SIG-M5 treated with dmso at 0.1 percent for 504 hours (cell line): ENCODE measurements around the gene TRPM8.
A peak's percentile ranks its signal among the peaks of the same experiment; 100 is the strongest.
"Not testable (repeated sequence)": the region's sequence is repeated elsewhere in the genome, so short reads cannot be mapped to it uniquely, and the experiment has no call there.

ENCODE experiments used
- DNase-seq: peaks from one replicate; lab custom pipeline; 2025; ENCODE audit not compliant: unreplicated experiment; lab: John Stamatoyannopoulos, UW

The TRPM8 gene

DNA sequence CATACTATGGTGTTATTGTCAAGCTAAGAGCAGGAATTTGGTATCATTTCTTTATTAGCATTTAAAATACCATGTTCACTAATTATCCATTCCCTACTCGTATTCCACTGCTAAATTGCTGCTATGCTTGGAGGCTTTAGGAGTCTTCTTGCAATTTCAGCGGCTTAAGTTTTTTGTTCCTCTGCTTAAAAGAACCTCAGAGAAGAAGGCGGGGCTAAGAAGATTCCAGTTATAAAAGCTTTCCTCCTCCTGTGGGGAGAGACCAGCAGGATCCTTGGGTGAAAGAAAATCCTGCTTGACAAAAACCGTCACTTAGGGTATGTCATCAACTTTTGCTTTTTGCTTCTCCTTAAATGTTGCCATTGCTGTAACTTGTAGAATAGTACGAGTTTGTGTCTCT lies at the start of gene TRPM8:
Gene TRPM8, plus strand, starts transcription at position 258 of the 400 bp plus-strand sequence. CDS start 9,165 bp downstream, outside the sequence.
- DNase-seq, result no peak

DNA sequence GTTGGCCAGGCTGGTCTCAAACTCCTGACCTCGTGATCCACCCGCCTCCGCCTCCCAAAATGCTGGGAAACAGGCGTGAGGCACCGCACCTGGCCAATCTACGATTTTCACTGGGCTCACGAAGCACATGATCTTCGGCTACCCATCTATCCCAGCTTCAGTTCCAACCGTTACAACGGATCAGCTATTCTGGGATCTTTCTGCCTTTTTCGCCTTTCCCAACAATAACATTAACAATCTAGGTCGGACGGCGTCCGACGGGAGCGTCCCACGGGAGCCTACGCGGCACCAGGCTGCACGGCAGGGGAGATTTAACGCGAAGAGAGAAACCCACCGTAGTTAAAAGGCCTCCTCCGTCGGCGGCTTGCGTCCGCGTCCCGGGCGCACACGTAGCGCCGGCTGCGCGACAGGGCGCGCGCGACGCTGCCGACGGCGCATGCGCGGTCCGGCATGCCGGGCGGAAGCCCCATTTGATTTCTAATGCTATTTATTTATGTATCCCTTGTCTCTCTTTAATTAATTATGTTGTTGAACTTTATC lies 49.1 kb upstream of the TRPM8 start, which contains the start of gene MSL3B:
Gene MSL3B, minus strand, starts transcription at position 394 of the 540 bp plus-strand sequence.
- no peak for DNase-seq

DNA sequence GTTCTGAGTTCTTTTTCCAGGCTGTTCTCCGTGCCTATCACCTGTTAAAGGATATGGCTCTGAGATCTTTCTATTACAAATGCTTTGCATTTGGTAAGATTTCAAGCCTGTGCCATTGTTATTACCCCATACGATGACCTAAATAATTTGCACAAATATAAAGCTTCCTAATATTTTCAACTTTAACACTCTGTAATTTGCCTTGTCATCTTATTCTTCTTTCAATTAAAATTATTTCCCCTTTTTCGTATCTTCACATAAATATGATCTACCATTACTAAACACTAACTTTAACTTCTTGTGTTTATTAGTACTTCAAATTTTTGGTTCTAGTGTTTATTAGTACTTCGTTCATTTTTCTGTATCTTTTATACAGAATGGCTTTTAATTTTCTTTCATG lies 45.7 kb upstream of the TRPM8 start:
- no peak for DNase-seq

DNA sequence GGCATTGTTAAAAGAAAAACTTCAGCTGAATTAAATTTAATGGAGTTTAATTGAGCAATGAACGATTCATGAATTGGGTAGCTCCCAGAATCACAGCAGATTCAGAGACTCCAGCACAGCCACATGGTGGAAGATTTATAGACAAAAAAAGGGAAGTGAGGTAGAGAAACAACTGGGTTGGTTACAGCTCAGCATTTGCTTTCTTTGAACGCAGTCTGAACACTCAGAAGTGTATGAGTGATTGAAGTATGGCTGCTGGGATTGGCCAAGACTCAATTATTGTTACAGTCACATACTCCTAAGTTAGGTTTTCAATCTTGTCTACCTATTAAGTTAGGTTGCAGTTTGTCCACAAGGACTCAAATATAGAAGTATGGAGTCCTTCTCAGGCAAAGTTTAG lies 45.0 kb upstream of the TRPM8 start:
- DNase-seq, result peak; percentile 66

DNA sequence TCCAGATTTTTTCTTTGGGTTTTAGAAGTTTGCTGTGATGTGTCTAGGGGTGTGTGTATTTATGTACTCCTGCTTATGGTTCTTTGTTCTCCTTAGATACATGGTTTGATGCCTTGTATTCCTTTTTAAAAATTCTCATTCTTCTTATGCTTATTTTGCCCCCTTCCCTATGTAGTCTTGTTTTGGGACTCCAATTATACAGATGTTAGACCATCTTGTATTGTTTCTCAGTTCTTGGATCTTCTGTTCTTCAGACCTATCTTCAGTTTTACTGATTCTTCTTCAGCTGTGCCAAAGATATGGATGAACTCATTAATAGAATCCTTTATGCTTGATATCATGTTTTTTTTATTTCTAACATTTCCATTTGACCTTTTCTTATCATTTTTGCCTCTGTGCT lies 34.8 kb upstream of the TRPM8 start:
- no peak for DNase-seq

DNA sequence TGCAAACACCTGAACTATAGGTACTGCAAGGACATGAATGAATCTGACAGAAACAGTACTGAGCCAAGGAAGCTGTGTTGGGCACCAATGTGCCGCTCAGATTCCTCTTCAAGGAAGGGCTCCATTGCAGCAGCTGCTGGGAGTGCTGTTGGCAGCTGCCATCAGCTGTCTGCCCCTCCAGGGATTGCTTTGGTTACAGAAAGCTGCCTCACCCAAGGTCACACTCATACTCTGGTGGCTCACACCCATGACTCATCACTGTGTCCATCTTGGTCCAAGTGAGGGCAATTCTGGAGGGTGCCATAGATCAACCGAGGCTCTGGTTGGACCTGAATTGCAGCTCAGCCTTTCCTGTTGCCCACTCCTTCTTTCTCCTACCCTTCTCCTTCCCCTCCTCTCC lies 24.4 kb upstream of the TRPM8 start:
- no peak for DNase-seq

DNA sequence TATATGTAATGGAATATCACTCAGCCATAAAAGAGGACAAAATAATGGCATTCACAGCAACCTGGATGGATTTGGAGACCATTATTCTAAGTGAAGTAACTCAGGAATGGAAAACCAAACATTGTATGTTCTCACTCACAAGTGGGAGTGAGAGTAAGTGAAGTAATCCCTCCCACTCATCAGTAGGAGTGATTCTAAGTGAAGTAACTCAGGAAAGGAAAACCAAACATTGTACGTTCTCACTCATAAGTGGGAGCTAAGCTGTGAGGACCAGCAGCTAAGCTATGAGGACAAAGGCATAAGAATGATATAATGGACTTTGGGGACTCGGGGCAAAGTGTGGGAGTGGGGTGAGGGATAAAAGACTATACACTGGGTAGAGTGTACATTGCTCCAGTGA lies 20.9 kb upstream of the TRPM8 start:
- DNase-seq, result not testable (repeated sequence)

DNA sequence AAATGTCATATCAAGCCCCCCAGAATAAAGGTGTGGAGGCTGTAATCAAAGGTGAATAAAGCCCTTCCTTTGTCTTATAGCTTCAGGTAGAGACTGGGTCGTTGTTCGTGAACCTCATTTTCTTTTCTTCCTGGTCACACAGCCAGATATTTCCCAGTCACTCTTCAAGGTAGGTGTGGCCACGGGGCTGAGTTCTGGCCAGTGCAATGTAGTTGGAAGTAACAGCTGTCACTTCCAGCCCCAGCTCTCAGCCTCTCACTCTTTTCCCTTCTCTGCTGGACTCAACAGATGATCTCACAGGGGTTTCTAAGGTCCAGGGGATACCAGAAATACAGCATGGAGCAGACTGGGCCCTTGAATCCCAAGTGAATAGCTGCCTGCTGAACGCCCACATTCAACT lies 15.8 kb upstream of the TRPM8 start:
- no peak for DNase-seq

DNA sequence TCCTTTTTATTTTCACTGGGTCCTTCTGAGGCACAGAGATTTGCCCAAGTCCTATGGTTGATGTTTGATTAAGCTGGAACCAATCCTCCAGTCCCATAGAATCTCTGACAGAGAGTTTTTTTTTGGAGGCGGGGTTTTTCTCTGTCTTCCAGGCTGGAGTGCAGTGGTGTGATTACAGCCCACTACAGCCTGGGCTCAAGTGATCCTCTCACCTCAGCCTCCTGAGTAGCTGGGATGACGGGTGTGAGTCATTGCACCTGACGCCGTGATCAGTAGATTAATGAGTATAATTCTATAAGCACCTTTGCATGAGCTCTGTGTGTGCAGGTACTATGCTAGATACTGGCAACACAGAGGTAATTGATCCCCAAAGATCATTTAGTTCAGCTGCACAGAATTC lies 15.3 kb upstream of the TRPM8 start:
- no peak for DNase-seq

DNA sequence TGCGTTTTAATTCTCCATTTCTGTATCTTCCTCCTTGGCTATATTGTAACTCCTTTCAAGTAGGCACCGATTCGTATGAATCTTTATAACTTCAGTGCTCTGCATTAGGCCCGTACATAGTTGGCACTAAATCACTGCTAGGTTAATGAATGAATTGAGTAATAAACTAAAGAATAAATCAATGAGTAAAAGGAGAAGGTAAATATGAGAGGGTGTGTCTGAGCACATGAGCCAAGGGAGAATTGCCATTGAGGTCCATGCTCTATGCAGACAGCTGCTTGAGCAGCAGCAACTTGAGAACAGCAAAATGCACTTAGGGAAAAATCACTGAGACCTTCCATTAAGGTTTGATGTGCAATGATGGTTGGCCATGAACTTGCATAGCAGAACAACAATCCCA lies 11.2 kb upstream of the TRPM8 start:
- no peak for DNase-seq

DNA sequence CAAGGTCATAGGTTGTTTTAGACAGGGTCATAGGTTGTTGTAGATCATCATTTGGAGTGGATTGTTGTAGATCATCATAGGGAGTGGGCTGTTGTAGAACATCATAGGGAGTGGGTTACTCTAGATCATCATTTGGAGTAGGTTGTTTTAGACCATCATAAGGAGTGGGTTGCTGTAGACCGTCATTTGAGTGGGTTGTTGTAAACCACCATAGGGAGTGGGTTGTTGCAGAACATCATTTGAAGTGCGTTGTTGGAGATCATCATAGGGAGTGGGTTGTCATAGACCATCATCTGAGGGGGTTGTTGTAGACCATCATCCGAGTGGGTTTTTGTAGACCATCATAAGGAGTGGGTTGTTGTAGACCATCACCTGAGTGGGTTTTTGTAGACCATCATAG lies 9.5 kb upstream of the TRPM8 start:
- no peak for DNase-seq

DNA sequence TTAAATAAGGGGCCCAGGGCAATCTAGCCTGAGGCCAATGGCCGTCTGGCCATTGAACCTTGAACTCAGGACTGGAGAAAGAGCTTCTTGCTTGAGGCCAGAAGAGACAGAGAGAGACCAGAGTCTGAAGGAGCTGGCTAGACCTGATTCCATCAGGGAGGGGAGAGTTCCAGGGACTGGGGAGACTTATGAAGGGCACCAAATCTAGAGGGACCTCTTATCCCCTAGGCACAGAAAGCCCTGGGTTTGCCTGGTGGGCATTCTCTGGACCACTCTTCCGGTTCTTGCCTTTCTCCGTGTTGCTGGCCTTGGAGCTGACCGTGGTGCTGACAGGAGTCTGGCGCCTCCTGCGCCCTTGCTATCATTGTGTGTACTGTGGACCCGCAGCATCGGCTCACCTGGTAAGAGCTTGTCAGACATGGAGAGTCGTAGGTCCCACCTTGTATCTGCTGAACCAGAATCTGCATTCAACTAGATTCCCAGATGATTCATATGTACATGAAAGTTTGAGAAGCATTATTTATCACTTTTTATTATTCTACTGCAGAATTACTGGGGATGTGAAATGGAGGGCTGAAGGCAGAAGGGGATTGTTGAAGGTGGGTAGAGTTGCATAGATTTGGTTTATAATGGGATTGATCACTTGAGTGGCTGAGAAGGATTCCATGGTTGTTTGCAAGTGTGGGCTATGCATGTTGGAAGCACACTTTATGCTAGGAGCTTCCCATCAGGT lies 4.3 kb upstream of the TRPM8 start:
- no peak for DNase-seq

DNA sequence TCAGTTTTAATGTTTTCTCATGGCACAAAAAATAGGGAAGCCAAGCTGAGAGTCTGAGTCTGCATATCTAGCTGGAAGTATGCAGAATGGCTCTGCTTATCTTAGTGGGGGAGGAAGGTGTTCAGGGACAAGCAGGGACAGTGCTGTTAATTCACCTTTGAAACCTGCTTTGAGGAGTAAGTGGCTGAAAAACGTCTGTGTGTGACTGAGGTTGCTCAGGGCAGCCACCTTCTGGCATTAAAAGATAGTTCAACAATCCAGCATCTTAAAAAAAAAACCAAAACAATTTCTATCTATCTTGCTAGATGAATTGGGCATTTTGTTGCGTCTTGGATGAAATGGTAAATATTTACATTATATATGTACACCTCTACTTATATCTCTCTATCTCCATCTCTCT lies 2.0 kb upstream of the TRPM8 start:
- no peak for DNase-seq

DNA sequence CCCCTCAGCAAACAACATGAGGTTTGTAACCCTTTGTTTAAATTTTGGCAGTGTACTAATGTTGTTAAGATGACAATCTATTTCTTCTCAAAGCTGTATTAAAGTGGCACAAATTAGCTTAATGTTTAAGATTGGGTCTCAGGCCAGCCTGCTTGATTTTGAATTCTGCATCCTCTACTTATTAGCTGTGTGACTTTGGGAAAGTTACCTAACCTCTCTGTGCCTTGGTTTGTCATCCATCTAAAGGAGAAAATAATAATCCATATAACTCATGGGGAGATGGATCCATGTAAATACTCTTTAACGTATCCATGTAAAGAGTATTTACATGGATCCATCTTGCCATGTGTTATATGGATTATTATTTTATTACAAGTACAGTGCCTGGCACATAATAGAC lies 2.1 kb downstream of the TRPM8 start:
- DNase-seq, result no peak

DNA sequence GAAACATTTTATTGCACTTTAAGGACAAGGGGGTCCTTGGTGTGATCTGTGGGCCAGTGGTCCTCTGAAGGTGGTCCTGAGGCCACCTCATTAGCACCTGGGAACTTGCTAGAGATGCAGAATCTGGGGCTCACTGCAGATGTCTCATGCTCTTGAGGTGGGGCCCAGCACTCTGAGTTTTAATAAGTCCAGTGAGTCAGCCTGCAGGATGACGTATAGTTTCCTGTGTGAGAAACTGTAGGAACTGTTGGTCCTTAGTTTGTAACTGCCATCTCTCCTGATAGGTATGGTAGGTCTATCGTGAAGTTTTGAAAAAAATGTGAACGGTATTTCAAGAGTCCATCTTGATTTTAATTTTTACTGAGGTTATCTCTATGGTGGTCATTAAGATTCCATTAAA lies 2.8 kb downstream of the TRPM8 start:
- DNase-seq, result no peak

DNA sequence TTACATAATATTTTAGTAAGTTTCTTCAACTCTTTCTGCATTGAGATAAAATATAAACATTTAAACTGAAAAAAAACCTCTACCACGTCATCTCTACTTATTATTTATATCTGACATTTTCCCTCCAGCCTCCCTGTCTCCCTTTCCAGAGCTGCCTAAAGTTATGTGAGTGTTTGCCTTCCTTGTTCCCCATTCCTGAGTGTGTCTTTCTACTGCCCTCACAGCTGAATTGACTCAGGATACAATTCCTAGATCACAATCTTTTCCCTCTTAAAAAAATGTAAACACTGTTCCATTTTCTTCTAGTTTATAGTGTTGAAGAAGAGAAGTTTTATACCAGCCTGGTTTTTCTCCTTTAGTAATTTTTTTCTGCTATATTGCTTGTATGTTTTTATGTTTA lies 5.3 kb downstream of the TRPM8 start:
- DNase-seq, result no peak

DNA sequence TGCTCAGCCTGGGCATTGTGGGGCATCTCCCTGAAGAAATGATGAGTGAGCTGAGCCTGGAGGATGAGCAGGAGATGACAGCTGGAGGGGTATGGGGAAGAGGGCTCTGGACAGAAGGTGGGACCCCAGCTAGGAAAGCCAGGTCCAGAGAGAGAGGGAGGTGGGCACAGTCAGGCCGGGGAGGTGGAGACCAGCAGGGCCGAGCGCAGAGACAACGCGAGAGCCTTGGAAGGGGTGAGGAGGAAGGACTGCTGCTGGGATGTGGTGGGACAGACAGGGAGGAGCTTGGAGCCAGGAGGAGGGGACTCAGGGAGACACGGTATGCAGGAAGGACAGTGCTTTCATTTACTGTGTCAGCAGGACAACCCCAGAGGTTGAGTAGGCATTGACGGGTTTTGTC lies 8.2 kb downstream of the TRPM8 start:
- DNase-seq, result no peak

DNA sequence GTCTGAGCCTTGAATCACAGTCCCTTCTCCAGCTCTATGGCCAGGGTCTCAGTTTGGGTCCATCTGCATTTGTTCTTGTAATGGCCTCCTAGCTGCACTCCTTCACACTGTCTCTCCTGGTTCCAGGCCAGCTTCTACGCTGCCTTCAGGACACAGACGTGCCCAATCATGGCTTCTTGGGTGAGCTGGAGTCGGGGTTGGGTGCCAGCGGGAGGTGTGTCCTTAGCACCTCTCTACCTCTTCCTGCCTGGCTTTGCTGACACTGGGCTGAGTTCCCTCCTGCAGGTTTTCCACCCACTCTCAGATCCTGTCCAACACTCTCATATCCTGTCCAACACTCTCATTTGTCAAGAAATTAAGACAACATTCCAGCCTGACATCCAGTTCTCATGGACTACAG lies 9.6 kb downstream of the TRPM8 start:
- DNase-seq, result no peak

DNA sequence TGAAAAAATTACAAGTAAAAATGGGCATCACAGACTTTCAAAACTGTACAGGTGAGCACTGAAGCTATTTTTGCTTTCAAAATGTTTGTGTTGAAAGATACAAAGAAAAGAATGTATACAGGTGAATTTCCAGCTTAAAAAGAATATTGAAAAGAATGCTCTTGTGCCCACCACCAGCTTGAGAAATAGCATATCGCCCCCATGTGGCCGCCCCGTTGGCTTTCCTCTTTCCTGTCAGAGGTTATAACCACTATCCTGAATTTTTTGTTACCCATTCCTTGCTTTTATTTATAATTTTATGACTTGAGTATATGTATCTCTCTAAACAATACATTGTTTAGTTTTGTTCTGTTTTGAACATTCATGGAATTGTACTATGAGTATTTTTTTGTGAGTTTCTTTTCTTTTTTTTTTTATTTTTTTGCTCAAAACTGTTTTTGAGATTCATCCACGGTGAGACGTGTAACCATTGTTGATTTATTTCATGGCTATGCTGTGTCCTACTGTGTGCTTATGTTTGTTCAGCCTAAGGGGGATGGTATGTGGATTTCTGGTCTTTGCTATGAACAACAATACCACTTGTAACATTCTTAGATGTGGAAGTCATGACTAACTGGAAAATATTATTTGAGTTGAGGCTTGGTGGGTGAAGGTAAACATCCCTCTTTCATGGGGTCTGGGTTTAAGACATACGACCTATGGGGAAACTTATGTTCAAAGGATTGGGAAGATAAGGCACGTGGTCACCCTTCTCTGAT lies 11.6 kb downstream of the TRPM8 start:
- peak; percentile 3 for DNase-seq

DNA sequence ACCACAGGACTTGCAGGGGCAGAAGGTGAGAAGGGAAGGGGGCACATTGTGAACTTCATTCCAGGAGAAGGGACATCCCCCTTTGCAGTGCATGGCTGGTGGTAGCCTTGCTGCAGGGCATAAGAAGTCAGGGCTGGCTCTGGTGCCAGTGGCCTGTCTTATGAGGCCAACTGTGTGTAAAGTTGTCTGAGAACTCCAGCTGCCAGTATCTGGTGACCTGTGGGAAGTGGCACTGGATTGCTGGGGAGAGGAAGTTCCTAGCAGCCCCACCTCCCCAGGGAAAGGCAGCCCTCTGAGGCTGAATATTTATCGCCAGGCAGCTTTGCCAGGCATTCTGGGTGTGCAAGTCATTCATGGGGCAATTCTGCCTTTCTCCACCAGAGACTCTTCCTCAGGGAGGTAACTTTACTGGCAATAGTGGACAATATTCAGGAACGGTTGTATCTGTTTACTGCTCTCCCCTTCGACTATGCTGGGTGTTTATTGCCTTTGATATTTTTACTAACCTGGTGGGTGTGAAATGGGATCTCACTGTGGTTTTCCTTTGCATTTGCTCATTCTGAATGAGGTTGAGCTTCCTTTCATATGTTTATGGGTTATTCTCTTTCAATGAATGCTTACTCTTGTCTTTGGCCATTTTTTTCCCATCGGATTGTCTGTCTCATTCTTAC lies 12.3 kb downstream of the TRPM8 start:
- no peak for DNase-seq

DNA sequence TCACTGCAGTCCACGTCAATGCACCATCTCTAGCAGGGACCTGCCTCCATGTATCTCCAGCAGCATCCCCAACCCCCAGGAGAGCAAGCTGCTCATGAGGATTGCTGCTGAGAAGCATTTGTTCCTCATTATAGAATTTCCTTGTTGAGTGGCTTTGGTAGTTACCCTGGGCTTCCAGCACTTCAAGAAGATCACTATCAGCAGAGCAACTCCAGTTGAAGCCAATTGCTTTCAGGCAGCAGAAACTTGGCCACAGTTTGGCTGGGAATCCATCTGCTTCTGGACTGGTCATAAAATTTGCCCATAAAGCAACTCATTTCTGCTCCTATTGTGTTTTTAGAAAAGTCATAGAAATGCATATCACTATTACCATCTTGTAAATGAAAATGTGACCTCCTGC lies 17.4 kb downstream of the TRPM8 start:
- DNase-seq, result no peak

DNA sequence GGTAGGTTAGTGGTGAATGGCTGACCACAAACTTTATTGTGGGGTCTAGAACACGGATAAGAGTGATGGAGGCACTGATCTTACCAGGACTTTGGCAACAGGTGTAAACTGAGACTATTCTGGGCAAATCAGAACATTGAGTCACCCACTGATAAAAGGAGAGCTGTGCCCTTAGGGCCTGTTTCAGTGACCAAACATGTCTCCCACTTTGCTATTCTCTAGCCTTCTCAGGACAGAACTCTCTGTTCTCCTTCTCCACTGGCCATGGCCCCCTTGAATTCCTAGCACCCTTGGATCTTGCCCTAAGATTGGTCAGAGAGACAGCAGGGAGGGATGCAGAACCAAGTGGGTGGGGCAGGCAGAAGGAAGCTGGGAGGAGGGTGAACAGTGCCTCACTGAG lies 18.3 kb downstream of the TRPM8 start:
- DNase-seq, result no peak
